ENCODE data around the gene RASA2.

RASA2 gene

DNA sequence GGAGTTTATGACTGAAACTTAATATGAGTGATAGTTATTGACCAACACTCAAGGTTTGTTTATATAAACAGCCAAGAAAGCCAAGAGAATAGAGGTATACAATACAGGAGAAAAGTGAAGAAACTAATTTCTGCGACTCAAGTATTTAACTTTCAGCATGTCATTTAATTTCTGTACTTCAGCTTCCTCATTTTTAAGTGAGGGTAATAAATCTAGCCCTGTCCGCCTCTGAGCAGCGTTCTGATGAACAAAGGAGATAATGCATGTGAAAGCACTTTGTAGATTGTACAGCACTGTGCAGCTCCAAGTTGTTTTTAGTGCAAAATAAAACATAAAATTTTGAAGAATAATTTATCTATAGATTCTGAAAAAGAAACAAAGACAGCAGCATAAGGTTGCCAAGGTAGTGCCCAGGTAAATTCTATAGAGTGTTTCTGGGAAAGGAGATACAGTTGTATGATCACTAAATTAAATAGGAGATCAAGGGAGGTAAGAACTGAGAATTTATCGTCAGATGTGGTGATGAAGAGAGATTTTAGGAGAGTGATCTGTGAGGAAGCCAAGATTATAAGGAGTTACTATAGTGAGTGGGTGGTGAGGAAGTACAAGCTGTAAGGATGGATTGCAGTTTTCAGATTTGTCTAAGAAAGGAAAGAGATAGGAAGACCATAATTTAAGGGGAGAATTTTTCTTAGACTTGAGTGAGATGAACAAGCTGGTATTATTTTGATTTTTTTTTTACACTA lies 71.3 kb downstream of the RASA2 start:
- in situ Hi-C loops (cut with HindIII; ENCODE audit: low sequenced_read_pairs) = no loop called here

DNA sequence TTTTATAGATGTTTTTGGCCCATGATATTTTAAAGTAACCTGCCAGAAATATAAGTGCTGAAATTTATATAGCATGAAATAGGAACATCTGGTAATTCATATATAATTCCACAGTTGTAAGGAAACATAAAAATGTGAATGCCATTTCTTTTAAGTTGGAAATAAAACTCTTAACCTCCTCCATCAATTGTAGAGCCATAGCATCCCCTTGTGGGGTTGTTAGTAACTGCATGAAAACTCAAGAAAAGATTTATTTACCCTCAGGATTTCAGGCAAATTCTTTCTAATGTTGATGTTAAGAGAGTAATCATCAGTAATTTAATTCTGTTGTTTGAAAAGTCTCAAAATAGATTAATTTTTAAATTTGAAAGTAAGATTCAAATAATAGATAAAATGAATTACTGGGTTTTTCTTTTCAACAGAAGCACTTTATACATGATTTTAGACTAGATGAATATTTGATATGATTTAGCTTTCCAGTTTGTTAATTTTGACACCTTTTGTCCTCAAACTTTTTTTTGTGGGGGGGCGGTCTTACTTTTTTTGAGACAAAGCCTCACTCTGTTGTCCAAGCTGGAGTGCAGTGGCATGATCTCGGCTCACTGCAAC lies 74.7 kb downstream of the RASA2 start:
- in situ Hi-C loops (cut with HindIII; ENCODE audit: low sequenced_read_pairs) = no loop called here

GRCh38 chr3:141564241-141564640 lies 77.4 kb downstream of the RASA2 start:
- in situ Hi-C loops (cut with HindIII; ENCODE audit: low sequenced_read_pairs) = no loop called here

DNA sequence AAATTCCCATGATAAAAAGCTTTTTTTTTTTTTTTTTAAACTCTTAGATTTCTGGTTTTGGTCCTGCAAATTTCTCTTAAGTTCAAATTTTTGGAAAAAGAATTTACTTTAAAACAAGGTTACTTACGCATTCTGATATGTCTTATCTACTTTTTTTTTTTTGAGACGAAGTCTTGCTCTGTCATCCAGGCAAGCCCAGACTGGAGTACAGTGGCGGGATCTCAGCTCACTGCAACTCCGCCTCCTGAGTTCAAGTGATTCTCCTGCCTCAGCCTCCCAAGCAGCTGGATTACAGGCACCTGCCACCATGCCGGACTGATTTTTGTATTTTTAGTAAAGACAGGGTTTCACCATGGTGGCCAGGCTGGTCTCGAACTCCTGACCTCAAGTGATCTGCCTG lies 83.2 kb downstream of the RASA2 start:
- in situ Hi-C loops (cut with HindIII; ENCODE audit: low sequenced_read_pairs) = loop anchor here (5.0 to 10.0 kb wide), 2 partner anchors 185 to 263 kb away; no protein-coding TSS in a partner anchor

GRCh38 chr3:141575879-141576743 lies 89.3 kb downstream of the RASA2 start:
- in situ Hi-C loops (cut with HindIII; ENCODE audit: low sequenced_read_pairs) = loop anchor here (10.0 kb wide), 1 partner anchor 191 kb away; no protein-coding TSS in a partner anchor

DNA sequence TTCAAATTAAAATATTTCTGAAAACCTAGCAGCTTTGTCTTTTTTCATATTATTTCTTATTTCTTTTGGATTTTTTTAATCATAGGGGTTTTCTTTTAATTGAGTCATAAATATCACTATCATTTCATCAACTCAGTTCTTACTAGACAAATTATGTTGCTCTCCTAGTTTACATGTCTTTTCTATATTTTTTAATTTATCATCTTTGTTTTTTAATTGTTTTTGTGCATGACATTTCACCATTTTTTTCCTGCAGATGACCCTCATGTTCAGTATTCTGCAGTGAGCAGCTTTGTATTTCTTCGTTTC lies 89.9 kb downstream of the RASA2 start:
- in situ Hi-C loops (cut with HindIII; ENCODE audit: low sequenced_read_pairs) = loop anchor here (10.0 kb wide), 1 partner anchor 192 kb away; no protein-coding TSS in a partner anchor

DNA sequence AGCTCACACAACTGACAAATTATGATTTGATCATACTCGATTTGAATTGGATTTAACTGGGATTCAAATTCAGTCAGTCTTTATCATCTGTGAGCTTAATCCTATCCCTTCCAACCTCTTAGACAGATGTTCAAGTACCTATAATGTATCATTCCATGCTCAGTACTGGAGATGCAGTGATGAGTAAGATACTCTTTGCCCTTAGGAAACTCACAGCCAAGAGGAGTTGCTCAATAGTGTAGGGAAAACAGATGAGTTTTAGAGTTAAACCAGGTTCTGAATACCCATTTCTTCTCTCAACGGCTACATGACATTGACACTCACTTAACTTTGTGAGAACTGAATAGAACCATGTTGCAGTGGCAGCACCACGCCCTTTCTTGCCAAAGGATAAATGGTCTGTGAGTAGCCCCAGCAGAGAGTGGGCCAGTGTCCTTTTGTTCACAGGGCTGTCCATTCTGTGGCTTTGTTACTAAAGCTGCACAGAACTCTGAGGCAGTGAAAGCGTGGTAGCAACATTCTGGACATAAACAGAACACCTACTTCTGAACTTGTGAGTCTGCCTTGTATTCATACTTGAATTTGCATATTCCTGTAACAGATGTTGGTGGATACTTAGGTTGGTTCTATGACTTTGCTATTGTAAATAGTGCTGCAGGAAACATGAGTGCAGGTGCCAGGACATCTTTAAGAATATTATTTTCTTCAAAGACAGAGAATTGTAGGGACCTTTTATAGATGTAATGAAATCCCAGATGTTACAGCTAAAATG lies 91.6 kb downstream of the RASA2 start:
- in situ Hi-C loops (cut with HindIII; ENCODE audit: low sequenced_read_pairs) = loop anchor here (10.0 kb wide), 1 partner anchor 194 kb away; no protein-coding TSS in a partner anchor

GRCh38 chr3:141594357-141594756 lies 107.5 kb downstream of the RASA2 start:
- in situ Hi-C loops (cut with HindIII; ENCODE audit: low sequenced_read_pairs) = no loop called here

GRCh38 chr3:141597931-141598330 lies 111.1 kb downstream of the RASA2 start:
- in situ Hi-C loops (cut with HindIII; ENCODE audit: low sequenced_read_pairs) = no loop called here

DNA sequence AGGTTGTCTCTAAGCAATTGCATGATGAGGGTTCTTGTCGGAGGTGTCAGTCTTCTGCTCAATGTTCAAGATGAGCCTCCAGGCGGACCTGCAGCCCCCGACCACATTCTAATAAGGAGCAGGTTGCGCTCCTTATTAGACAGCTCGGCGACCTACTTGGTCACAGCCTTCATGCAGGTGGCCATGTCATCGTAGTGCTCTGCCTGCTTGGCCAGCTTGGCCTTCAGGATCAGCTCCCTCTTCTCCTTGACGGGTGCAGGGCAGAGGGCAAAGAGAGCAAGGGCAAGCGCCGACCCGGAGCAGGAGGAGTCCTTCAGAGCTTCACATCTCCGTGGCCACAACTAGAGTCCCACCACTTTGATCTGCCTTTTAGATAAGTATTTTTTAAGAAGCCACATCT lies 113.5 kb downstream of the RASA2 start:
- in situ Hi-C loops (cut with HindIII; ENCODE audit: low sequenced_read_pairs) = no loop called here

DNA sequence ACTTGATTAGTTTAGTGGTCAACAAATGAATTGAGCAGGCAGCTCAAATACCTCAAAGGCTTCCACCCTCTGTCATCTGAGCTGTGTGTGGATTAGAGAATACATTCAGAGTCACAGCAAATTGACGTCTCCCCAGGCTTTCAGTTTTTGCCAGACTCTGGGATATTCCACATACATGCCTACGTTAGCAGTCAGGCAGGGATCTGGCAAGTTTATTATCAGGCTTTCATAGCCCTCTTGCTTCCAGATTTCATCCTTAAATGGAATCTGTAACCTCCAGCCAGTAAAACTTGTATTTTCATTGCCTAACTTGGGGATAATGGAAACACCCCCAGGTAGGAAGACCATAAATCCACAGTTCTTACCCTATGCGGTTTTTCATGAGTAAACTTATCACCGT lies 115.9 kb downstream of the RASA2 start:
- in situ Hi-C loops (cut with HindIII; ENCODE audit: low sequenced_read_pairs) = no loop called here

- in situ Hi-C loops (cut with HindIII; ENCODE audit: low sequenced_read_pairs) = no loop called here
Measured at GRCh38 chr3:141603473-141604035, 116.7 kb downstream of the RASA2 start.

DNA sequence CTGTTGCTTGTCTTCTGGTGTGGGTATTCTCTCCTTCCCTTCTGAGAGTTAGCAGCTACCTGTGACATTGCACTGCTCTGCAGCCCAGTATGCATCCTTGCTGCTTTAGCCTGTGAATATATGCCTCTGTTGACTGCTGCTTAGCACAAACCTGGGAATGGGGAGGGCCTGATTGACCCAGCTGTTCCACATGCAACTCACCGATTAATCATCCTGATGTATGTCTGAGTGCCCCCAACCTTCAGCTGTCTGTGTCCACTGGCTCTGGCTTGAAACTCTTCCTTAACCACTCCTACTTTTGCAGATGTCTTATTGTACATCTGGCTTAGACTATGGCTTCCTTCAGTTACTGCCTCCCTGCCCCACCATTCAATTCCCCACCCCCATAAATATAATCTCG lies 119.1 kb downstream of the RASA2 start:
- in situ Hi-C loops (cut with HindIII; ENCODE audit: low sequenced_read_pairs) = no loop called here

DNA sequence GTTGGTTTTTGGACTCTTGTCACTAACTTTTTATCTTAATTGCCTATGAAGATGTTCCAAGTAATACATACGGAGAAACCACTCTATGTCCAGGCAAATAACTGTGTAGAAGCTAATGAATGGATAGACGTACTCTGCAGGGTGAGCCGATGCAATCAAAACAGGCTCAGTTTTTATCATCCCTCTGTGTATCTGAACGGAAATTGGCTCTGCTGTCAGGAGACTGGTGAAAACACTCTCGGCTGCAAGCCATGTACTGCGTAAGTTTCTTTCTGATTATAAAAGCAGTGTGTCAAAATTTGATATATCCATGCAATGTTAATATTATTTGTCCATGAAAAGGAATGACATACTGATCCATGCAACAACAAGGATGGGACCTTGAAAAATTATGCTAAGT lies 121.6 kb downstream of the RASA2 start:
- in situ Hi-C loops (cut with HindIII; ENCODE audit: low sequenced_read_pairs) = no loop called here

GRCh38 chr3:141610939-141611338 lies 124.1 kb downstream of the RASA2 start:
- in situ Hi-C loops (cut with HindIII; ENCODE audit: low sequenced_read_pairs) = loop anchor here (5.0 kb wide), 1 partner anchor 181 kb away; no protein-coding TSS in a partner anchor

- in situ Hi-C loops (cut with HindIII; ENCODE audit: low sequenced_read_pairs) = no loop called here
Measured at GRCh38 chr3:141618103-141618910, 131.5 kb downstream of the RASA2 start.

DNA sequence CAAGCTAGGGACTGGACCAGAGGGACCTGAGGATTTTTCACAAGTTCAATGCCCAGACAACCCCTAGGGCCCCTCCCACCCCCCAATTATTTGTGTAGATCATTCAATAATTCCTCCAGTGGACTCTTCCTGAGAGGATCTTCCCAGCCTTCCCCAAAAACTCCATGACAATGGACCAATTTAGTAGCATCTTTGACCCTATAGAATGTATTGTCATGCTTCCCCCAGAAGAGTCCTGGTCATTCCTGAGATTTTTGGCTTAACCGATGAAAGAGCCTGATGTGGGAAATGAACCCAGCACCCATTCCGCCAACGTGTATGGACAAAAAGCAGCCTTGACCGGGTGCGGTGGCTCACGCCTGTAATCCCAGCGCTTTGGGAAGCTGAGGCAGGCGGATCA lies 132.1 kb downstream of the RASA2 start:
- in situ Hi-C loops (cut with HindIII; ENCODE audit: low sequenced_read_pairs) = no loop called here

DNA sequence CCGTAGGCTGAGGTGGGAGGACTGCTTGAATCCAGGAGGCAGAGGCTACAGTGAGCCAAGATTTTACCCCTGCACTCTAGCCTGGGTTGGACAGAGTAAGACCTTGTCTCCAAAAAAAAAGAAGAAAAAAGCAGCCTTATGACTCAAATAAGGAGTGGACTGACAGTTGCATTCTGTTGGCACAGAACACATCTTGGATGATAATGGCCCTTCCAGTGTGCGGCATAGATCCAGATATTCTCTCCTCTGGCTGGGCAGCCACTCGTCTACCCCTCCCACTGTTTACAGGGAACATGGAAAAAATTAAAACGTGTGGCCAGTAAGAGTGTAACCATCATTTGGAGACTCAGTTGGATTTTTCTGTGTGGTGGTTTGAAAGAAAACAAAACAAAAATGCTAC lies 132.6 kb downstream of the RASA2 start:
- in situ Hi-C loops (cut with HindIII; ENCODE audit: low sequenced_read_pairs) = no loop called here

- in situ Hi-C loops (cut with HindIII; ENCODE audit: low sequenced_read_pairs) = no loop called here
Measured at GRCh38 chr3:141623691-141624090, 136.9 kb downstream of the RASA2 start.

- in situ Hi-C loops (cut with HindIII; ENCODE audit: low sequenced_read_pairs) = no loop called here
Measured at GRCh38 chr3:141625506-141625905, 138.7 kb downstream of the RASA2 start.

All from endothelial cell of hepatic sinusoid (primary cell).